WERI-Rb-1 (cell line): ENCODE data around the gene COX6A2.
A peak's percentile ranks its signal among the peaks of the same experiment; 100 is the strongest.

Experiments used
- DNase-seq: peaks from one replicate; pipeline ENCODE4 v3.0.0-alpha.2; 2020
- H3K27ac ChIP-seq: fragments of 250-450 bp; sonication (Bioruptor Pico); 2 replicates; pipeline ENCODE4 v1.5.1; 2020; ENCODE audit warnings: mild to moderate bottlenecking, moderate library complexity
- H3K27me3 ChIP-seq: fragments of 250-450 bp; sonication (Bioruptor Pico); 2 replicates; pipeline ENCODE4 v1.5.1; 2021; ENCODE audit warnings: mild to moderate bottlenecking, low read depth, moderate library complexity; ENCODE audit not compliant: insufficient read depth, severe bottlenecking
- H3K36me3 ChIP-seq: fragments of 250-450 bp; sonication (Bioruptor Pico); 2 replicates; pipeline ENCODE4 v1.5.1; 2020; ENCODE audit warnings: mild to moderate bottlenecking, moderate library complexity
- H3K4me3 ChIP-seq: 2 replicates; pipeline ENCODE4 v1.5.1; 2011; ENCODE audit warnings: low read depth, mild to moderate bottlenecking, control low read depth, low read length
- H3K9me3 ChIP-seq: fragments of 250-450 bp; sonication (Bioruptor Pico); 2 replicates; pipeline ENCODE4 v1.5.1; 2021; ENCODE audit warnings: mild to moderate bottlenecking, moderate library complexity; ENCODE audit not compliant: severe bottlenecking
- CTCF ChIP-seq: IDR thresholded peaks from 2 replicates; pipeline ENCODE4 v1.5.1; 2011; ENCODE audit warnings: low read depth, mild to moderate bottlenecking, control low read depth, inconsistent platforms, low read length

The COX6A2 gene

GRCh38 chr16:31428279-31428597, at the start of gene COX6A2:
Gene COX6A2, minus strand, starts transcription at chr16:31428360. Its CDS starts 35 bp downstream, at chr16:31428325.
- Histone ChIP-seq H3K27ac (no peak within 1 kb of the TSS), H3K36me3 (no peaks in the 10 kb centered on the region), H3K27me3 (peaks cover 4% of the 10 kb centered on the region), H3K4me3 (no peak within 1 kb of the TSS), H3K9me3 (no peaks in the 10 kb centered on the region)
- TF ChIP-seq CTCF, result no peak
- no peak for DNase-seq

GRCh38 chr16:31477220-31478216, 49.4 kb upstream of the COX6A2 start:
- Histone ChIP-seq H3K36me3 (peaks cover 3% of the 10 kb centered on the region; the same call in 1 of the 2 replicates), H3K4me3 (no peak overlapping the region), H3K27ac (no peak overlapping the region), H3K27me3 (no peaks in the 10 kb centered on the region), H3K9me3 (no peaks in the 10 kb centered on the region)
- no peak for TF ChIP-seq CTCF
- DNase-seq, result peak; percentile 30

- no peak for TF ChIP-seq CTCF
- no peak for DNase-seq
- peaks cover 3% of the 10 kb centered on the region; the same call in 1 of the 2 replicates for H3K36me3 ChIP-seq
Measured at GRCh38 chr16:31476303-31477219, 48.4 kb upstream of the COX6A2 start.

GRCh38 chr16:31475946-31476302, 47.8 kb upstream of the COX6A2 start:
- Histone ChIP-seq H3K9me3 (no peaks in the 10 kb centered on the region), H3K4me3 (no peak overlapping the region), H3K36me3 (peaks cover 3% of the 10 kb centered on the region; the same call in 1 of the 2 replicates), H3K27ac (no peak overlapping the region), H3K27me3 (no peaks in the 10 kb centered on the region)
- TF ChIP-seq CTCF, result no peak
- DNase-seq, result no peak

More at GRCh38 chr16:31476303-31477219, 48.4 kb upstream of the COX6A2 start:
- Histone ChIP-seq H3K9me3 (no peaks in the 10 kb centered on the region), H3K27ac (no peak overlapping the region), H3K4me3 (no peak overlapping the region), H3K27me3 (no peaks in the 10 kb centered on the region)

- peaks cover 3% of the 10 kb centered on the region; the same call in 1 of the 2 replicates for H3K36me3 ChIP-seq
- H3K27me3 ChIP-seq, result no peaks in the 10 kb centered on the region
- H3K4me3 ChIP-seq, result no peak overlapping the region
- no peak for DNase-seq
- H3K27ac ChIP-seq, result no peak overlapping the region
- no peaks in the 10 kb centered on the region for H3K9me3 ChIP-seq
- no peak for TF ChIP-seq CTCF
Measured at GRCh38 chr16:31474773-31475738, 46.9 kb upstream of the COX6A2 start.
